Endothelial cell (in vitro differentiated cells): ENCODE results near the gene PTPRN. TPM values are rescaled to one million over a fixed set of nuclear protein-coding genes. Genes with fewer than 3 reads are reported as not detected.

Experiments
- DNase-seq: peaks from one replicate; pipeline ENCODE4 v3.0.0; 2021; ENCODE audit warnings: low spot score
- H3K27ac Mint-ChIP-seq: one replicate; pipeline ENCODE4 v1.8.0; 2021; ENCODE audit warnings: mixed read lengths, inconsistent platforms; ENCODE audit not compliant: unreplicated experiment
- H3K27me3 Mint-ChIP-seq: one replicate; pipeline ENCODE4 v1.8.0; 2021; ENCODE audit warnings: mild to moderate bottlenecking, moderate library complexity, mixed read lengths, inconsistent platforms; ENCODE audit not compliant: unreplicated experiment
- H3K36me3 Mint-ChIP-seq: one replicate; pipeline ENCODE4 v1.8.0; 2021; ENCODE audit warnings: mild to moderate bottlenecking, low read depth, mixed read lengths, inconsistent platforms; ENCODE audit not compliant: unreplicated experiment
- H3K4me1 Mint-ChIP-seq: one replicate; pipeline ENCODE4 v1.8.0; 2021; ENCODE audit warnings: mild to moderate bottlenecking, mixed read lengths, inconsistent platforms; ENCODE audit not compliant: unreplicated experiment
- H3K4me3 Mint-ChIP-seq: one replicate; pipeline ENCODE4 v1.8.0; 2021; ENCODE audit warnings: mild to moderate bottlenecking, mixed read lengths, inconsistent platforms; ENCODE audit not compliant: unreplicated experiment
- H3K9me3 Mint-ChIP-seq: one replicate; pipeline ENCODE4 v1.8.0; 2021; ENCODE audit warnings: mixed read lengths, inconsistent platforms; ENCODE audit not compliant: unreplicated experiment
- total RNA-seq: library from RNA; stranded (reverse); fragmentation: NEBNext Ultra II Directional; extraction: Animal tissue kit (Norgen Biotek cat#: 25700); gene quantifications from one replicate; pipeline ENCODE4 v1.2.1, GENCODE V29; 2021; ENCODE audit not compliant: unreplicated experiment
- TF ChIP-seq, protein P1 (sequence below): fragments of 200-600 bp; sonication (generic); IDR thresholded peaks from one replicate; pipeline ENCODE4 v1.5.0; 2021; ENCODE audit warnings: antibody characterized with exemption; ENCODE audit not compliant: unreplicated experiment

Gene PTPRN
- total RNA-seq, 1 donor from 2014 or later: 1.1 TPM

DNA sequence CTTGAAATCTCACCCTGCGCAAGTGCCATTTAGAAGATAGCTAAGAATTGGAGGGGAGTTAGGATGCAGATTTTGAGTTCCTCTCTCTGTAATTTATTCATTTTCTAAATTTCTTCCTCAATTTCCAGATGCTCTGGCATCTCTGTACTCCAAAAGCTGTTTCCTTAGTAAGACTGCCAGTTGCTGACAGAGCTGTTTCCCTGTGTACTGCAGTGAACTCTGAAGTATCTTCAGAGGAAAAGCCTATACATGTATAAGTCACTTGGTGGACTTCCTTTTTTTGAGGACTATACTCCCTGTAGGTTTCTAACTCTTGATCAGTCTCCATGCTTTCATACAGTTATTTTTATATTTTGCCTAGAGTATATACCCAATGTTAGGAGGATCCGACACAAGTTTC lies 24.9 kb upstream of the PTPRN start:
- no peaks in the 10 kb centered on the region for H3K9me3 Mint-ChIP-seq
- no peak overlapping the region for H3K27ac Mint-ChIP-seq
- H3K36me3 Mint-ChIP-seq: no peaks in the 10 kb centered on the region
- no peak overlapping the region for H3K4me3 Mint-ChIP-seq
- TF ChIP-seq, protein P1, sequence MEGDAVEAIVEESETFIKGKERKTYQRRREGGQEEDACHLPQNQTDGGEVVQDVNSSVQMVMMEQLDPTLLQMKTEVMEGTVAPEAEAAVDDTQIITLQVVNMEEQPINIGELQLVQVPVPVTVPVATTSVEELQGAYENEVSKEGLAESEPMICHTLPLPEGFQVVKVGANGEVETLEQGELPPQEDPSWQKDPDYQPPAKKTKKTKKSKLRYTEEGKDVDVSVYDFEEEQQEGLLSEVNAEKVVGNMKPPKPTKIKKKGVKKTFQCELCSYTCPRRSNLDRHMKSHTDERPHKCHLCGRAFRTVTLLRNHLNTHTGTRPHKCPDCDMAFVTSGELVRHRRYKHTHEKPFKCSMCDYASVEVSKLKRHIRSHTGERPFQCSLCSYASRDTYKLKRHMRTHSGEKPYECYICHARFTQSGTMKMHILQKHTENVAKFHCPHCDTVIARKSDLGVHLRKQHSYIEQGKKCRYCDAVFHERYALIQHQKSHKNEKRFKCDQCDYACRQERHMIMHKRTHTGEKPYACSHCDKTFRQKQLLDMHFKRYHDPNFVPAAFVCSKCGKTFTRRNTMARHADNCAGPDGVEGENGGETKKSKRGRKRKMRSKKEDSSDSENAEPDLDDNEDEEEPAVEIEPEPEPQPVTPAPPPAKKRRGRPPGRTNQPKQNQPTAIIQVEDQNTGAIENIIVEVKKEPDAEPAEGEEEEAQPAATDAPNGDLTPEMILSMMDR: no peak
- peaks cover 3% of the 10 kb centered on the region for H3K4me1 Mint-ChIP-seq
- no peak for DNase-seq
- peaks cover 19% of the 10 kb centered on the region for H3K27me3 Mint-ChIP-seq

DNA sequence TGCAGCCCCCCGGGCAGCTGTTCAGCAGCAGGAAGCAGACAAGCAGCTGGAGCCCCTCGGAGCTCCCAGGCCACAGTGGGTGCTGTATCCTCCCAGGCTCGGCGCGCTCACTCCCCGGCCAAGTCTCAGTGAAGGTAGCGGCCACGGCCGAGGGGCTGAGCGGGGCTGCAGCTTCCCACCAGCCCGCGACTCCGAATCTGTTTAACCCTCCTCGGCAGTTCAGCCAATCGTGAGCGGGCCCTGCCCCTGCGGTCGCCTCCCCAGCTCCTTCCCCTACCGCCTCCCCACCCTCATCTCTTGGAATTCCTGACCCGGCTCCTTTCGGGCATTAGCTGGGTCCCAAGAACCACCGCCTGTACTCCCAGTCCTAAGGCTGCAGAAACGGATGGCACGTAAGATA lies 23.3 kb upstream of the PTPRN start, which contains the start of gene RESP18:
TSS of gene RESP18 (minus strand) at position 203 of the 400 bp plus-strand sequence.
- no peak within 1 kb of the TSS for H3K27ac Mint-ChIP-seq
- H3K4me3 Mint-ChIP-seq: no peak within 1 kb of the TSS
- peaks cover 3% of the 10 kb centered on the region for H3K4me1 Mint-ChIP-seq
- H3K27me3 Mint-ChIP-seq: peaks cover 21% of the 10 kb centered on the region
- H3K36me3 Mint-ChIP-seq: no peaks in the 10 kb centered on the region
- DNase-seq: no peak
- TF ChIP-seq, protein P1: no peak
- H3K9me3 Mint-ChIP-seq: no peaks in the 10 kb centered on the region

DNA sequence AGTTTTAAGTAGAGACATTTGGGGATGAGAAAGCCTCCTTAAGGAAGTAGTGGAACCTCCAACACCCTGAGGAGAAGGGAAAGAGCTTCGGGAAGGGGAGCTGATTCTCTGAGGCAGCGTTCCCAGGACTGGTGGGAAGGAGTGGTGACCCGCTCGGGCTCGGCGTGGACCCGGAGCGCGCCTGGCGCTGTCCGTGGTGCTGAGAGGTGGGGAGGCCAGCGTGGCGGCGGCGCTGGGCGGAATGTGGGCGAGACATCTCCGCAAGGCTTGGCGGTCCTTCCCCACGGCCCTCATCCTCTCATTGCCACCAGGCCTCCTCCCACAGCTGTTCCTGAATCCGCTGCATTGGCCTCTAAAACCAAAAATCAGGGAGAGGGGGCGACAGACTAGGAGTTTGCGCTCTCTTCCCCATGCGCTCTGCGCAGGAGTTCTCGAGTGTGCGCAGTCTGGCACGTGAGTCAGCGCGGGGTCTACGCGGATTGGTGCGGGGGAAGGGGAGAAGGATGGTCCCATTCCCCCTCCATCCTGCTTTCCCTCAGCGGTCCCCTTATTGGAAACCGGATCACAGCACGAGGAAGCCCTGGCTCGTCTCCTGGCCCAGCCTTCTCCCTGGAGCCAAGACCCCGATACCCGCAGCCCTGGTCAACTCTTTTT lies 22.5 kb upstream of the PTPRN start:
- peak; percentile 82 for DNase-seq
- Mint-ChIP-seq H3K4me3 (no peak overlapping the region), H3K27ac (no peak overlapping the region), H3K27me3 (peaks cover 21% of the 10 kb centered on the region), H3K36me3 (no peaks in the 10 kb centered on the region), H3K9me3 (no peaks in the 10 kb centered on the region), H3K4me1 (peaks cover 3% of the 10 kb centered on the region)
- TF ChIP-seq, protein P1: no peak

DNA sequence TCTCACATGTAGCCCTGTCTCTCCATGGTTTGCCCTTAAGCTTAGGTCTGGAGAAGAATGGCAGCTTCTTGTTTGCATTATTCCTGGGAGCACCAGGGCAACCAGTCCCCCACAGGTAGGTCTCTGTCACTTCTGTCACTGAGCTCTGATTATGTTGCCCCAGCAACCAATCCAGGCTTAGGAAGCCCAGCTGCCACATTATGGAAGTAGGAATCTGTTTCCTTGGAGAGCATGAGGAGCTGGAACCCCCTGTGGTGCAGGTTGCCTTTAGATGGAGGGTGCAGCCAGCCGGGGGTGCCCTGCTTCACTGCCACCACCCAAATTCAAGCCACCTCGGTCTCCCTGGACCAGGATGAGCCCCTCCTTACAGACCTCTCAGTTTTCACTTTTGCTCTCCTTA lies 18.5 kb upstream of the PTPRN start:
- no peak overlapping the region for H3K4me3 Mint-ChIP-seq
- DNase-seq: no peak
- H3K4me1 Mint-ChIP-seq: peaks cover 3% of the 10 kb centered on the region
- no peaks in the 10 kb centered on the region for H3K36me3 Mint-ChIP-seq
- H3K9me3 Mint-ChIP-seq: no peaks in the 10 kb centered on the region
- TF ChIP-seq, protein P1: no peak
- H3K27ac Mint-ChIP-seq: no peak overlapping the region
- H3K27me3 Mint-ChIP-seq: peaks cover 21% of the 10 kb centered on the region

DNA sequence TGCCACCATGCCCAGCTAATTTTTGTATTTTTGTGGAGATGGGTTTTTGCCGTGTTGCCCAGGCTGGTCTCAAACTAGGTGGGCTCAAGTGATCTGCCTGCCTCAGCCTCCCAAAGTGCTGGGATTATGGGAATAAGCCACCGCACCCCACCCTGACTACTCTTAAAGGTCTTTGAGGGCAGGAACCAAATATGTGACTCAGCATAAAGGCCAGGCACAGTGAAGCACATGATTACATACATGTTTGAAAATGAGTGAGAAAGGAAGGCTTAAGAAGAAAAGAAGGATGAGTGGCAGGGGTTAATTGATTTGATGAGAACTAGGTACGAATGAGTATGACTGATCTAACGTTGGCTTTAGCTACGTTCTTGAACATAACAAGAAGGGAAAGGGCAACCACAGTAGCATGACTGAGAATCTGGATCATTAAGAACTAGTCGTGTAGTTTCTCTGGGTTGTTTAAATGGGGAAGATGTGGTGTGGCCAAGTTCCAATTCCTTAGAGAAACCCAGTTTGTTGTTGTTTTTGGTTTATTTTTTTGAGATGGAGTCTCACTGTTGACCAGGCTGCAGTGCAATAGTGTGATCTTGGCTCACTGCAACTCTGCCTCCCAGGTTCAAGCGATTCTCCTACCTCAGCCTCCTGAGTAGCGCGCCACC lies 16.6 kb upstream of the PTPRN start:
- DNase-seq: no peak
- H3K36me3 Mint-ChIP-seq: no peaks in the 10 kb centered on the region
- H3K4me1 Mint-ChIP-seq: no peaks in the 10 kb centered on the region
- no peaks in the 10 kb centered on the region for H3K9me3 Mint-ChIP-seq
- TF ChIP-seq, protein P1: no peak
- no peak overlapping the region for H3K4me3 Mint-ChIP-seq
- no peak overlapping the region for H3K27ac Mint-ChIP-seq
- H3K27me3 Mint-ChIP-seq: peaks cover 6% of the 10 kb centered on the region
